Measurements from ENCODE around the gene KREMEN1.

KREMEN1 gene

GRCh38 chr22:29049655-29050263, 23.1 kb upstream of the KREMEN1 start:
- no peak for DNase-seq

GRCh38 chr22:29050457-29050856, 22.4 kb upstream of the KREMEN1 start:
- no peak for DNase-seq

- DNase-seq = no peak
Observed at GRCh38 chr22:29053048-29053702, 19.7 kb upstream of the KREMEN1 start.

DNA sequence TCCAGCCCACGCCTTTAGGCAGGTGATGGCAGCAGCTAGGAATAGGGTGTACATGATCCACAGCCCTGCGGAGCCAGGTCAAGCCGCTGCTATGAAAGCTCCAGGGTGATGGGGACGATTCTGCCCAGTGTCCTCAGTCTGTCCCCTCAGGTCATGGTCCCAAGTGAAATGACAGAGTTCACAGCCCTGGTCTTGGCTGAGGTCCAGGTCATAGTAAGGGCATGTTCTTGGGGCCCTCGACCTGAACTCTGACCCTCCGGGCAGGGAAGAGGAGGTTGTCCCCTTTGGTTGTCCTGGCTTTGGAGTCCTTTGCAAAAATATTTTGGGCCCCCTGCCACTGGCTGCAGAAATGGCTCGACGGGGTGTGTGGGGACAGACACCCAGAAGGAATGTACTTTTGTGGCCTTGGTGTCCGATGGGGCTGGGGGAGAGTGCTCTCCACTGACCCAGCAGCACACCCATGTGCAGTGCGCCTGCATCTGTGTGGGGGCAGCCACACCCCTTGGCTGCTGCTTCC, 18.5 kb upstream of the KREMEN1 start:
- no peak for DNase-seq

- no peak for DNase-seq
Observed at GRCh38 chr22:29055192-29055830, 17.5 kb upstream of the KREMEN1 start.

- no peak for DNase-seq
Observed at GRCh38 chr22:29056472-29056871, 16.4 kb upstream of the KREMEN1 start.

DNA sequence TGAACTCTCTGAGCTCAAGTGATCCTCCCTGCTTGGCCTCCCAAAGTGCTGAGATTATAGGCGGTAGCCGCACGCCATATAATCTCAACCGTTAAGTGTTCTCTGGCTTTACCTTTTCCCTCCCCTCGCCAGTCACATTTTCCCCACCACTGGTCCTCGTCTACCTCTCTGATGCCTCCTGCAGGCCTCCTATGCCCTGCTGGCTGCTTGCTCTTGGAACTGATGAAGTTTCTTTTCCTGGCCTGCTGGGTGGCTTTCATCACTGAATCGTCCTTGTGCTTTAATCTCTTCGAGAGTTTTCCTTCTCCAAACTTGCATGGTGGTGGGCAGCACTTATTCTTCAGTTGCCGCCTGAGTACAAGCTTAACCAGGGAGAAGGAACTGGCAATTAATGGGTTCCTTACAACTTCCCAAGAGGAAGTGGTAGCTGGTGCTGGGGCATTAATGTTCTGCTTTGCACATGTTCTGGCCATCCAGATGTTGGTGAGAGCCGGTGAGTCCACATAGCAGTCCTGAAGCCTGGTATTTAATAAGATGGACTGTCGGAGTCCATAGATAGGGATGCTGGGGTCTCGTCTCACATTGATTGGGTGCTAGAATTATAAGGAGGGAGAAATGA, 12.5 kb upstream of the KREMEN1 start:
- DNase-seq = no peak

DNA sequence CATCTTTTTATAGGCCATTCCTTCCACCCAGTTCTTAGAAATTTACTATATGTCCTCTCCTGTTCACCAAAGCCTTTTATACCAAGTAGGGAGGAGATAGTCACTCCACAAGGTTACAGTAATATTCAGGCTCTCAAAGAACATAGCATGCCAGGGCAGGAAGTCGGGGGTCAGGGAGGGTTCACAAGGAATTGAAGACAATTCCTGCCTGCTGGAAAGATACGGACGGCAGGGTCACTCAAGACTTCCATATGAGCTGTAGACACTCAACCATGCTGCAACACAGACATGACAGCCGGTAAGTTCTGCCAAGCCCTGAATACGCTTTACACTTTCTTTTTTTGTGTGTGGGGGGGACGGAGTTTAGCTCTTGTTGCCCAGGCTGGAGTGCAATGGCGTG, 11.9 kb upstream of the KREMEN1 start:
- no peak for DNase-seq

DNA sequence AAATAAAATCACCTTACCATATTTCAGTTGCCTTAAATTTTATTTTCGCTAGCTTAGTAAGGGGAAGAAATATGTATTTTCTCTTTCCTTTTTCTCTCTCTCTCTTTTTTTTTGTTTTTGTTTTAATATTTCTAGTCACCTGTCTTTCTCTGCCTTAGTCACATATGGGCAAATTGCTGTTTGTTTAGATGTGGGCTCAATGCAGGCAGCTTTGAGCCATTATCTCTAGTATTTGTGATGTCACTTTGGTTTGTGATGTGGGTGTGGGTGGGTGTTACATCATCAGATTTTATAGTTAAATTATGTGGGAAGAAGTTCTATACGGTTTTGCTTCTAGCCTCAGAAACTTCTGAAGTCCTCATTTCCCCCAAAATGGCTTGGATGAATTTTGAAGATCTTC, 11.1 kb upstream of the KREMEN1 start, which contains the start of gene C22orf31:
Gene C22orf31, minus strand, starts transcription at position 59 of the 400 bp plus-strand sequence. Its CDS starts 39 bp downstream, at position 20.
- DNase-seq = no peak

DNA sequence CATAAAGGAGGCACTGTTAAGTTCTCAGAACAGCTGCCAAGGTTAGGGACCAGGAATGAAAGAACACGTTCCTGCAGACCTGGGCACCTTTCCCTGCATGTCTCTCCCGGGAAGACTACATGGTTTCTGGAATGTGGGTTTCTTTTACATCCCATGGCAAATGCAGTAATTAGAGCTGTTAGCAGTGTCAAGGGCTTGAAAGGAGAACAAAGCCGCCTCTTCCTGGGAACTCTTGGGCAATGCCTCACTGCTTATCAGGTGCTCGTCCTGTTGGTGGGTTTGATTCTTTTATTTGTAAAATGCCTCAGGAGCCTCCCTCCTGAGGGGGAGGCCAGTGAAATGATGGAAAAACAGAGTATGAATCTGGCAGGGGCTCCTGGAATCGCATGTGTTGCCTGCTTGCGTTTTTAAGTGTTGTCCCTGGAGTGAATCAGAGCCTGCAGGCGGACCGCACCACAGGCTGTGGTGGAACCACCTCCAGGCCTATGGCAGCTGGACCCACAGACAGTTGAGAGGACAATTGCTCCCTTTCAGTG, 10.5 kb upstream of the KREMEN1 start:
- DNase-seq = no peak

- no peak for DNase-seq
Observed at GRCh38 chr22:29065468-29066190, 7.2 kb upstream of the KREMEN1 start.

DNA sequence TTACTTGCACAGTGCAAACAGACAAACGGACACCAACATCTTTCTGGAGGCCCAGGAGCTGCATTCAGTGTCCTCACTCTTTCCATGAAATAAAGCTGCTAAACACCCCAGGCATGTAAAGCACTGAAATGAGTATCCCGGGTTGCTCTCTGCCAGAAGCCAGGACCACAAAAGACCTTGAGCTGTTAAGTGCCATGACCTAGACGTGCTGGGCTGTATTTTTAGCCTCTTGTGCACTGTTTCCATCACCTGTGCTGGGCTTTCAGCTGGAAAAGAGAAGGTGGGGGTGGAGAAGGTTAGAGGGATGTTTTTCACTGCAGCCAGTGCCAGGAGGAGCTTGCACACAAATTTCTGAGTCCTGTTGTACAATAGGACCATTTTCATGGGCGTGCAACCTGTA, 3.4 kb upstream of the KREMEN1 start:
- DNase-seq = no peak

GRCh38 chr22:29070490-29070889, 2.3 kb upstream of the KREMEN1 start:
- DNase-seq = no peak

DNA sequence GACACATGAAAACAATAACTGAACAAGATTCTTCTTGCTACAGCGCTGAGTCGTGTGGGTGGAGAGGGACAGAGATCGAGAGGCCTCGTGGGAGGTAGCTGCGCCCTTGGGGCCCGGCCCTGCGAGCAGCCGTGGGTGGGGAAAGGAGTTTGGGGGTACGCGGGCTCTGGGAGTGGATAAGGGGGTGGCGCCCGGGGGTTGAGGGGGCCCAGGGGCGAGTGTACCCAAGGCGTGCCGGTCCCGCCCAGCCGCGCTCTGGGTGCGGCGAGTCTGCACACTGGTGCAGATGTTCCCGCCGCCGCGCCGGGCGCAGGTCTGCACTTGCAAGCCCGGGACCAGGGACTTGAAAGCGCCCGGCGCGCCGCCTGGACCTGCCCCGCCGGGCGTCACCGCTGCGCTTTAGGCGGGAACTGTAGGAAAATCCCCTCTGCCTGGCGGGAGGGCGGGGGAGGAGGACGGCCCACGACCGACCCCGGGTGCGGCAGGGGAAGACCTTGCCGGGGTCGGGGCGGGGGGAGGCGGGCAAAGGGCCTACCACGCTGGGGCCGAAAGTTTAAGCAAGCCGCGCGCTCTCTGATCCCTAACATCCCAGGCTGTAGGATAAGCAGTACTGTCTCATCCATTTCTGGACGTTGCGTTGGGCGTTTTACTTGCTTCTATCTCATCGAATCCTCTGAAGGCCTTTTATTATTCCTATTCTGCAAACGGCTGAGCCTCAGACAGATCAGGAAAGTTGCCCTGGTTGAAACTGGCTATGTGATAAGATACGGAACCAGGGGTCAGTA, 1.4 kb upstream of the KREMEN1 start:
- DNase-seq = peak in 1 of 4 experiments; percentile 25

DNA sequence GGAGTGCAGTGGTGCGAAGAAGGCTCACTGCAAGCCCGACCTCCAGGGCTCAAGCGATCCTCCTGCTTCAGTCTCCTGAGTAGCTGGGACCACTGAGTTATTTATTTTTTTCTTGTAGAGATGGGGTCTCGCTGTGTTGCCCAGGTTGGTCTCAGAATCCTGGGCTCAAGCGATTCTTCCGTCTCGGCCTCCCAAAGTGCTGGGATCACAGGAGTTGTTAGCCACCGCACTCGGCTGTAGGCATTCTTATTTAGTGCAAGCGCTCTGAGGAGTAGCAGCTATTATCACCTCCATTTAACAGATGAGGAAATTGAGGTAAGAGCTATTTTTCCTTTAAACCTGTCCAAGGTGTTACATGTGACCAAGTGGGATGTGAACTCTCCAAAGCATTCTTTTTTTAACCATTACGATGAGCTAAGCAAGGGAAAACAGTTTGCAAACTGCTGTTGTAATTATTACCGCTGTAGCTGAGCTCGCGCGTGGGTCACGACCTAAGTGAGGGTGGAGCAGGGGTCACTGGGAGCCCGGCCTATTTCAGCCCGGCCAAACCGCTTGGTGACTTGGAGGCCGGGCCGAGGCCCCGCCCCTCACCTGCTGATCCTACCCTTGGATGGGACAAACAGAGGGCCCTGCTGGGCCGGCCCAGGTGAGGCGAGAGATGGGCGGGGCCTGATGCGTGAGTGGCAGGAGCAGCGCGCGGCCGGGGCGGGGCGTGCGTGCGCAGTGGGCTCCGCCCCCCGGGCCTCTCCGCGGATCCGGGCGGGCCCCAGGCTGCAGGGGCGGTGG, 449 bp upstream of the KREMEN1 start:
- peak; percentile 23 to 77 (median 60) for DNase-seq

- peak in 1 of 4 experiments; percentile 4 for DNase-seq
Observed at GRCh38 chr22:29073618-29074275, 912 bp downstream of the KREMEN1 start.

GRCh38 chr22:29074276-29074772, 1.5 kb downstream of the KREMEN1 start:
- DNase-seq = no peak

DNA sequence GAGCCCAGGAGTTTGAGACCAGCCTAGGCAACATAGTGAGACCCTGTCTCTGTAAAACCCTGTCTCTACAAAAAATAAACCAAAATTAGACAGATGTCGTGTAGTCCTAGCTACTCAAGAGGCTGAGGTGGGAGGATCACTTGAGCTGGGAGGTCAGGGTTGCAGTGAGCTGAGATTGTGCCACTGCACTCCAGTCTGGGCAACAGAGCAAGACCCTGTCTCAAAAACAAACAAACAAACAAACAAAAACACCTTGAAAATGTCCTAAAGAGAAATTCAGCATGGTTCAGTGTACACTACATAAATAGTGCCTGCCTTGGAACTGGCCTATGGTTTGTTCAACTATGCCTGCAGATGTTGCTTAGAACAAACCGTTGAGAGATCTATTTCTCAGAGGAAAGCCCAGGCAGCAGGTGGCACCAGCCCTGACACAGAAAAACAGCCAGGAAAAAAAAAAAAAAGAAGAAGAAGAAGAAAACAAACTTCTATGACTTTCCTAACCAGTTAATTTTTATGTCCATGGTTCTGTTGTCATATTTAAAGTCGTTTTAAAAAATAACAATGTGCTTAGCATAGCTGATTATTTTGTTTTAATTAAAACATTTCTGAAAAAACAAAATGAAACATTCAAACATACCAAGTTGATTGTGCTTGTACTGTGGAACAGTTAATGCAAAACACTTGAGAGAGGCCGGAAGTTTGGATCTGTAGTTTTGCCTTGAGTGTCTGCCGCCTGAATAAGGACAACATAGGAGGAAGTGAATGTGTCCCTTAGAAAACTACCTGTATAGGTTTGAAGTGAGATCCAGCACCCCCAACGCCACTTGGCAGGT, 5.4 kb downstream of the KREMEN1 start:
- no peak for DNase-seq

- DNase-seq = no peak
Observed at GRCh38 chr22:29078869-29079207, 6.0 kb downstream of the KREMEN1 start.

Measured in activated naive CD4-positive, alpha-beta T cell (primary cell).